ENCODE measurements around the gene DNAH1. TPM values are rescaled to one million over a fixed set of nuclear protein-coding genes. Genes with fewer than 3 reads are reported as not detected.

DNAH1 gene
- total RNA-seq, 1 experiment from 2014 or later = 0.48 TPM

DNA sequence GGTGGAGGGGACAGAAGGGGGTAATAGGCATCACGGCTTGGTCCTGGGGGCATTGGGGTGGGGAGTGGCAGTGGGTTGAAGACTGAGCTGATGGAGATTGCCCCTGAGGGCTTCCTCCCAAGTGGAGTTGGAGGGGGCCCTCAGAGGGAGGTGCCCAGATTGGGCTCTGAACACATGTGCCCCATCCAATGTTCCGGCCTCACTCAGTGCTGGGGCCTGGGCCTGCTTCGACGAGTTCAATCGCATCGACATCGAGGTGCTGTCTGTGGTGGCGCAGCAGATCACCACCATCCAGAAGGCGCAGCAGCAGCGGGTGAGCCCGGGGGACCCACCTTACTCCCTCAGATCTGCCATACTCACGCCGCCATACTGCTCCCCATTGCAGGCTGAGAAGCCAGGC is 45.3 kb downstream of the DNAH1 start:
- Histone ChIP-seq H3K4me3 (ENCODE audit: insufficient read depth, low read depth, low read length) (no peak overlapping the region), H3K36me3 (replicated peaks; ENCODE audit: control insufficient read depth, insufficient read depth, low read length) (no peaks in the 10 kb centered on the region), H3K27me3 (ENCODE audit: control insufficient read depth, insufficient read depth, low read length) (no peaks in the 10 kb centered on the region)
- no peak for DNase-seq

DNA sequence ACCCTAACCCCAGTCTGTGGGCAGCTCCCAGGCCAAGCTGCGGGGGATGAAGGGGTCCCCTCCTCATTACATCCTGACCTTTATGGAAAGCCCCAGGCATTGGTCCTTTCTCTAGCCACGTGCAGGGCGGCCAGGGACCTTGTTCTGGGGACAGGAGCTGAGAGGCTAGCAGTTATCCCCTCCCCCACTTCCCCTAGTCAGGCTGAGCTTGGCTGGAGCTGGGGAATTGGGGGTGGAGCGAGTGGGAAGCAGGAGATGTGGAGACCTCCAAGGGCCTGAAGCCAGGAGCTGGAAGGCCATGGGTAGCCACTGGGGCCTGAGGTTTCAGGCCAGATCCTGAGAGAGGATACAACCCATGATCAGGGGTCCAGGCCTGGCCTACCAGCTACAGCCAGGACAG is 45.8 kb downstream of the DNAH1 start:
- Histone ChIP-seq H3K27me3 (ENCODE audit: control insufficient read depth, insufficient read depth, low read length) (no peaks in the 10 kb centered on the region), H3K4me3 (ENCODE audit: insufficient read depth, low read depth, low read length) (no peak overlapping the region)

DNA sequence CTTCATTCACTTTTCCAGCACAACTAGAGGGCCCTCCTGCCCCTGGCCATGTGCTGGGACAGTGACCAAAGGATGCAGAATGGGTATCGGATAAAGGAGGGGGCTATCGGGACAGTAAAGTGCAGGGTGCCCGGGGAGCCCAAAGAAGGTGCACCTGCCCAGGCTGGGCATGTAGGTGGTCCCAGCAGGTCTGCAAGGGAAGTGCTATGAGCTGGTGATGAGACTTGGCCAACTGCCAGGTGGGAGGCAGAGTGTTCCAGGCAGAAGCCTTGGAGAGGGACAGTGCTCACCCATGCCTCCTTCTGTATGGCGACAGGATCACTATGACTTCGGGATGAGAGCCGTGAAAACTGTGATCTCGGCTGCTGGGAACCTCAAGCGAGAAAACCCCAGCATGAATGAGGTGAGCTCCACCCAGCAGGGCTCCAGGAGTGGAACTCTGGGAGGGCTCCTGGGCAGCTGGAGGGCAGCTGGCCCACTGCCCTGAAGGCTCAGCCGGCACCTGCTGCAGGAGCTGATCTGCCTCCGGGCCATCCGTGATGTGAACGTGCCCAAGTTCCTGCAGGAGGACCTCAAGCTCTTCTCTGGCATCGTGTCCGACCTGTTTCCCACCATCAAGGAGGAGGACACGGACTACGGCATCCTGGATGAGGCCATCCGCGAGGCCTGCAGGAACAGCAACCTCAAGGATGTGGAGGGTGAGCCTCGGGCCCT is 48.4 kb downstream of the DNAH1 start:
- Histone ChIP-seq H3K4me3 (ENCODE audit: insufficient read depth, low read depth, low read length) (no peak overlapping the region), H3K27me3 (ENCODE audit: control insufficient read depth, insufficient read depth, low read length) (no peaks in the 10 kb centered on the region)
- no peak for DNase-seq

More for the DNA sequence above, 45.8 kb downstream of the DNAH1 start:
- H3K36me3 ChIP-seq (replicated peaks; ENCODE audit: control insufficient read depth, insufficient read depth, low read length) = no peaks in the 10 kb centered on the region
- DNase-seq = no peak

DNA sequence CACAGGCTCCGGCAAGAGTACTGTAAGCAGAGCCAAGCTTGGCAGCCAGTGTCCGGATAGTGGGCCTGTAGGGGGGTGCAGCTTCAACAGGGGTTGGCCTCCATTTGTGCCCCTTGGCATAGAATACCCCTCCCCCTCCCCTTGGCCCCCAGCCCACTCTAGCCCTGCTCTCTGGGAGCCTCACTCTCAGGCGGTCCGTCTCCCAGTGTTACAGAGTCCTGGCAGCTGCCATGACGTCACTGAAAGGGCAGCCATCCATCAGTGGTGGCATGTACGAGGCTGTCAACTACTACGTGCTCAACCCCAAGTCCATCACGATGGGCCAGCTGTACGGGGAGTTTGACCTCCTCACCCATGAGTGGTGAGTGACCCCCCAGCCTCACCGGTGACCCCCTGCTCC is 50.4 kb downstream of the DNAH1 start:
- H3K4me3 ChIP-seq (ENCODE audit: insufficient read depth, low read depth, low read length) = no peak overlapping the region
- H3K36me3 ChIP-seq (replicated peaks; ENCODE audit: control insufficient read depth, insufficient read depth, low read length) = no peaks in the 10 kb centered on the region
- no peak for DNase-seq
- no peaks in the 10 kb centered on the region for H3K27me3 ChIP-seq (ENCODE audit: control insufficient read depth, insufficient read depth, low read length)

More for the DNA sequence above, 48.4 kb downstream of the DNAH1 start:
- H3K36me3 ChIP-seq (replicated peaks; ENCODE audit: control insufficient read depth, insufficient read depth, low read length) = no peaks in the 10 kb centered on the region

DNA sequence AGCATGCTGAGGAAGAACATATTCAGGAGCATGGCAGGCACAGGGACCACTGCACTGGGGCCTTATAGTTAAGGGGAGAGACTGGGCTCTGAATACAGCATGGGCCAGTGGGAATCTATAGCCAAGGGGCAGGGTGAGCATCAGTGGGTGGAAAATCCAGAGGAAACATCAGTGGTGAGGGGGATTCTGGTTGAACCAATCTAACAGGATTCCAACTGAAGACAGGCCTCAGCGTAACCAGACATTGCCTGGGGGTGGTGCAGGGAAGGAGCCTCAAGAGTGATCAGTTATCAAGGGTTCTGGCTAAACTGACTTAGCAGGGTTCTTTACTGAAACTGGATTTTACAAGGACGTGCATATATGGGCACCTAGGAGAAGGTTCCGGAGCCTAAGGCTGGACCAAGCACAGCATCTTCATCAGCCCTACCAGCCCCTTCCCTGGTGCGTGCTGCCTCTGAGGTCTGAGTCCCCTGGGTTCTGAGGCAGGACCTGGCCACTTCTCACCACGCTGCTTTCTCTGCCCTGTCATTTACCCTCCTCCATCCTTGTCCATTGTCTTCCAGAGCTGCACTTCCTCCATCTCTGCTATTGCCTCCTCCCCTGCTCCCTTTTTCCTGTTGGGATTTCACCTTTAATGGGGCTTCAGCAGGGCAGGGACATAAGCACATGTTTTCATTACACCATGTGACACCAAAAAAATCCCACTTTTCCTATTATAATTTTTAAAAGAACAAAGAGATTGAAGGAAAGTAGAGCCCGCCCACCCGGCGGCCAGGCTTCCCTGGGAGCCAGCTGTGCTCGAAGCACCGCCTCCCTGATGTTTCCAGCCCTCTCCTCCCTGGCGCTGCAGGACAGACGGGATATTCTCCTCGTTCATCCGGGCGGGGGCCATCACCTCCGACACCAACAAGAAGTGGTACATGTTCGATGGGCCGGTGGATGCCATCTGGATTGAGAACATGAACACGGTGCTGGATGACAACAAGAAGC is 52.1 kb downstream of the DNAH1 start:
- H3K36me3 ChIP-seq (replicated peaks; ENCODE audit: control insufficient read depth, insufficient read depth, low read length) = no peaks in the 10 kb centered on the region
- DNase-seq = peak; percentile 87
- H3K27me3 ChIP-seq (ENCODE audit: control insufficient read depth, insufficient read depth, low read length) = no peaks in the 10 kb centered on the region; the same call in 1 of the 2 replicates
- H3K4me3 ChIP-seq (ENCODE audit: insufficient read depth, low read depth, low read length) = no peak overlapping the region

DNA sequence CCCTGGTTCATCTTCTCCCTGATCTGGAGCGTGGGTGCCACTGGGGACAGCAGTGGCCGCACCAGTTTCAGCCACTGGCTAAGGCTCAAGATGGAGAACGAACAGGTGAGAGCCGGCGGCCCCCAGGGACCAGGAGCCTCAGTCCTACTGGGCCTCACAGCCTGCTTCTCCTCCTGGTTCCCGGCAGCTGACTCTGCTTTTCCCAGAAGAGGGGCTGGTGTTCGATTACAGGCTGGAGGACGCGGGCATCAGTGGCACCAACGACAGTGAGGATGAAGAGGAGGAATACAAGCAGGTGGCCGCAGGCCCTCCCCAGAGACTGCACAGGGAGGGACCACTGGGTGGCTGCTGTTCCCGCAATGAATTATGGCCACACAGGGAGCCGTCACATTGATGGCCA is 54.4 kb downstream of the DNAH1 start:
- H3K36me3 ChIP-seq (replicated peaks; ENCODE audit: control insufficient read depth, insufficient read depth, low read length) = no peaks in the 10 kb centered on the region
- DNase-seq = no peak
- H3K4me3 ChIP-seq (ENCODE audit: insufficient read depth, low read depth, low read length) = no peak overlapping the region
- H3K27me3 ChIP-seq (ENCODE audit: control insufficient read depth, insufficient read depth, low read length) = no peaks in the 10 kb centered on the region; the same call in 1 of the 2 replicates

DNA sequence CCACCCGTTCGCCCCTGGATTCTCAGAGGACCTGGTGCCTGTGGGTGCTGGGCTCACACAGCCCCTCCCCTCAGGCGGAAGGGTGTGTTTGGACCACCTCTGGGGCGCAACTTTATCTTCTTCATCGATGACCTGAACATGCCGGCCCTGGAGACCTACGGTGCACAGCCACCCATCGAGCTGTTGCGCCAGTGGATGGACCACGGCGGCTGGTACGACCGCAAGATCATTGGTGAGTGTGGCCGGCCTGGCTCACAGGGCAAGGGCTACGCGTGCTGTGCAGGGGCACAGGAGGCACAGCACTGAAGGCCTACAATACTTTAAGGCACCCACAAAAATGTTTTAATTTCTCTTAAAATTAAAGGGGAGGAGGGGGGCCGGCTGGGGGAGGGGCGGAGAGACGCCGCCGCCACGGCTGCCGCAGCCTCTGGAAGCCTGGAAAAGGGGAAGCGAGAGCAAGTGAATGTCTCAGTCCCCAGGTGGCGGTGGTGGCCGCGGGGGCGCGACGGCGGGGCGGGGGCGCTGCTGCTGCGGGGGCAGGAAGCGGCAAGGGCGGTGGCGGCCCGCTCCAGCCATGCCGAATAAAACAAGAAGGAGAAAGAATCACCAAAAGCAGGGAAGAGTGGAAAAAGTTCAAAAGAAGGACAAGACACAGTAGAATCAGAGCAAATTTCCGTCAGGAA is 56.8 kb downstream of the DNAH1 start:
- Histone ChIP-seq H3K4me3 (ENCODE audit: insufficient read depth, low read depth, low read length) (no peak overlapping the region), H3K27me3 (ENCODE audit: control insufficient read depth, insufficient read depth, low read length) (no peaks in the 10 kb centered on the region; the same call in 1 of the 2 replicates), H3K36me3 (replicated peaks; ENCODE audit: control insufficient read depth, insufficient read depth, low read length) (no peaks in the 10 kb centered on the region)
- DNase-seq = peak; percentile 92

DNA sequence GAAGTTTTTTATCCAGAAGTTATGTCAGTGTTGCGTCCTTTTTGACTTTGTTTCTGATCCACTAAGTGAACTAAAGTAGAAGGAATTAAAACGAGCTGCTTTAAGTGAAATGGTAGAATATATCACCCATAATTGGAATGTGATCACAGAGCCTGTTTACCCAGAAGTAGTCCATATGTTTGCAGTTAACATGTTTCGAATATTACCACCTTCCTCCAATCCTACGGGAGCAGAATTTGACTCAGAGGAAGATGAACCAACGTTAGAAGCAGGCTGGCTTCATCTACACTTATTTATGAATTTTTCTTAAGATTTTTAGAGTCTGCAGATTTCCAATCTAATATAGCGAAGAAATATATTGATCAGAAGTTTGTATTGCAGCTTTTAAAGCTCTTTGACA is 57.6 kb downstream of the DNAH1 start:
- Histone ChIP-seq H3K4me3 (ENCODE audit: insufficient read depth, low read depth, low read length) (no peak overlapping the region), H3K36me3 (replicated peaks; ENCODE audit: control insufficient read depth, insufficient read depth, low read length) (no peaks in the 10 kb centered on the region), H3K27me3 (ENCODE audit: control insufficient read depth, insufficient read depth, low read length) (no peaks in the 10 kb centered on the region; the same call in 1 of the 2 replicates)
- DNase-seq = no peak

DNA sequence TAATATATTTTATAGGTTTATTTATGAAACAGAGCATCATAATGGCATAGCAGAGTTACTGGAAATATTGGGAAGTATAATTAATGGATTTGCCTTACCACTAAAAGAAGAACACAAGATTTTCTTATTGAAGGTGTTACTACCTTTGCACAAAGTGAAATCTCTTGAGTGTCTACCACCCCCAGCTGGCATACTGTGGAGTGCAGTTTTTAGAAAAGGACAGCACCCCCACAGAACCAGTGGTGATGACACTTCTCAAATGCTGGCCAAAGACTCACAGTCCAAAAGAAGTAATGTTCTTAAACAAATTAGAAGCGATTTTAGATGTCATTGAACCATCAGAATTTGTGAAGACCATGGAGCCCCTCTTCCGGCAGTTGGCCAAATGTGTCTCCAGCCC is 58.1 kb downstream of the DNAH1 start:
- DNase-seq = no peak
- H3K36me3 ChIP-seq (replicated peaks; ENCODE audit: control insufficient read depth, insufficient read depth, low read length) = no peaks in the 10 kb centered on the region
- H3K27me3 ChIP-seq (ENCODE audit: control insufficient read depth, insufficient read depth, low read length) = no peaks in the 10 kb centered on the region; the same call in 1 of the 2 replicates
- no peak overlapping the region for H3K4me3 ChIP-seq (ENCODE audit: insufficient read depth, low read depth, low read length)

DNA sequence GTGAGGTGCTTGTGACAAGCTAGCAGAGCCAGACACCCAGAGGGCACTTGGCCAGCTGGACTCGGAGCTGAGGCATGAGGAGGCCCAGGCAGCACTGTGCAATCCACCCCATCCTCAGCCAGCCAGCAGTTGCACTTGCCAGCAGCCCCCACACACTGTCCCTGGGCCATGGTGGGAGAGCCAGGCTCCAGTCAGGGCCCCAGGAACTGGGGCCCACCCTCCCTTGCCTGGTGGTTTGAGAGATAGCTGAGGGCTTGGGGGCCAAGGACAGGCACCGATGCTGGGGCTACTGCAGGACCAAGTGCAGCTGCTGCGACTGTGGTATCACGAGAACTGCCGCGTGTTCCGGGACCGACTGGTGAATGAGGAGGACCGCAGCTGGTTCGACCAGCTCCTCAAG is 63.5 kb downstream of the DNAH1 start:
- no peaks in the 10 kb centered on the region for H3K27me3 ChIP-seq (ENCODE audit: control insufficient read depth, insufficient read depth, low read length)
- H3K4me3 ChIP-seq (ENCODE audit: insufficient read depth, low read depth, low read length) = no peak overlapping the region
- DNase-seq = no peak
- H3K36me3 ChIP-seq (replicated peaks; ENCODE audit: control insufficient read depth, insufficient read depth, low read length) = no peaks in the 10 kb centered on the region

DNA sequence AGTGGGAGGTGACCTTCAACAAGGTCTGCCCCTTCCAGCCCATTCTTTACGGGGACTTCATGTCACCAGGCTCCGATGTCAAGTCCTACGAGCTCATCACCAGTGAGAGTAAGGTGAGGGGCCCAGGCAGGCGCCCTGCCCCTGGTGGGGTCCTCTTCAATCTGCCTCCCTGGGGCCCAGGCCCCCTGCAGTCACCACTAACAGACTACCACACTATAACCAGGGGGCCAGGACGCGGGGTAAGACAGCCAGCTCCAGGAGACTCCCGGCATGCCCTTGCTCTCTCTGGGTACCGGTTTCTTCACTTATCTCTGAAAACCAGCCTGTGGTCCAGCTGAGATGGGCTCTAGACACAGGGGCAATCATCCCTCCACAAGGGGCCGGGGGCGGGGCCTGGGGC is 63.9 kb downstream of the DNAH1 start:
- DNase-seq = no peak
- Histone ChIP-seq H3K27me3 (ENCODE audit: control insufficient read depth, insufficient read depth, low read length) (no peaks in the 10 kb centered on the region), H3K36me3 (replicated peaks; ENCODE audit: control insufficient read depth, insufficient read depth, low read length) (no peaks in the 10 kb centered on the region), H3K4me3 (ENCODE audit: insufficient read depth, low read depth, low read length) (no peak overlapping the region)

DNA sequence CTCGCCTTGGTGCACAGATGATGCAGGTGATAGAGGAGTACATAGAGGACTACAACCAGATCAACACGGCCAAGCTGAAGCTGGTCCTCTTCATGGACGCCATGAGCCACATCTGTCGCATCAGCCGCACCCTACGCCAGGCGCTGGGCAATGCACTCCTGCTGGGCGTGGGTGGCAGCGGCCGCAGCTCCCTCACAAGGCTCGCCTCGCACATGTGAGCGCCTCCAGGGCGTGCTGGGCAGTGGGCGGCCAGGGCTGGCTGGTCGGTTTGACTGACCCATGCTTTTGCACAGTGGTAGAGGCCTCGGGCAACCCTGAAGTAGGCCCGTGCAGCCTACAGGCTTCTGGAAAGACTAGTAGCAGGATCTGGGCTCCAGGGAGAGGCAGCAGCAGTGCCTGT is 65.5 kb downstream of the DNAH1 start:
- H3K4me3 ChIP-seq (ENCODE audit: insufficient read depth, low read depth, low read length) = no peak overlapping the region
- no peaks in the 10 kb centered on the region for H3K27me3 ChIP-seq (ENCODE audit: control insufficient read depth, insufficient read depth, low read length)
- DNase-seq = no peak
- no peaks in the 10 kb centered on the region for H3K36me3 ChIP-seq (replicated peaks; ENCODE audit: control insufficient read depth, insufficient read depth, low read length)

DNA sequence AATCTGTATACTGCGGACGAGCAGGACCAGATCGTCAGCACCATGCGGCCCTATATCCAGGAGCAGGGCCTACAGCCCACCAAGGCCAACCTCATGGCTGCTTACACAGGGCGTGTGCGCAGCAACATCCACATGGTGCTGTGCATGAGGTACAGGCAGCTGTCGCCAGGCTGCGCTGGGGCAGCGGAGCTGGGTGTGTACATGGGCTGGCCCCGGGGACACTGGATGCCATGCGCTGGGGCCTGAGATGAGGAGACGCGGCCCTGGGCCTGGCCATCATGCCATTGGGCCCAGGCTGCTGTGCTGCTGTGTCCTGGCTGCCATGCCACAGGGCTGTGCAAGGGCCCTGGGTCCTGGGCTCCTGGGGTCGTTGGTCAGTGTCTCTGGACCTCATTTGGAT is 67.3 kb downstream of the DNAH1 start:
- no peak for DNase-seq
- Histone ChIP-seq H3K4me3 (ENCODE audit: insufficient read depth, low read depth, low read length) (no peak overlapping the region), H3K36me3 (replicated peaks; ENCODE audit: control insufficient read depth, insufficient read depth, low read length) (no peaks in the 10 kb centered on the region), H3K27me3 (ENCODE audit: control insufficient read depth, insufficient read depth, low read length) (no peaks in the 10 kb centered on the region)

DNA sequence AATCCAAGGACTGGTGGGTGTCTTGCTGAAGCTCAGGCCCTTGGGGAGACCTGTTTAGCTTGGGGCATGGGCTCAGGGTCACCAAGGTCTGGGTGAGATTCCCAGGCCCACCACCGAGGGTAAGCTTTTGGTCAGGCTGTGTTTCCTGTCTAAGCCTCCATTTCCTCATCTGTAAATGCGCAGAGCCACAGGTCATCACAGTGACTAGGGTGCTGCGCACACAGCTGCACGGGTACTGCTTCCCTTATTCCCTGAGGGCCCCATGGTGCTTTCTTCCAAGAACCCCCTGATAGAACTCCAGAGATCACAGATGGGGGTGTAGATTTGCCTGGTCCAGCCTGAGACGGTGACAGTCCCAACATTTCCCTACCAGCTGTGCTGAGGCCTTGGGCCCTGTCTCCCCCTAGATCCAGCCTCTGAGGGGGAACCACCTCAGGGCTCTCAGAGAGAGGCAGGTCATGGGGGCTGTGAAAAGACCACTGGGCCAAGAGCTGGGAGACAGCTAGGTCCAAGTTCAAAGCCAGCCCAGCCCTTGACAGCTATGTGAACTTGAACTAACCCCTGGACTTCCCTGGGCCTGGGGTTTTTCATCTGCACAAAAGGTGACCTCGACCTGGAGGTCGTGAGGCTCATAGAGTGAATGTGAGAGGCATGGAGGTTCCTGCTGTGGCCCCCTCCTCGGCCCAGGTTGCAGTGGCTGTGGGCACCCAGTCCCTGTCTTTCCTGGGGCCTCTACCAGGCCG is 68.1 kb downstream of the DNAH1 start:
- no peak for DNase-seq
- Histone ChIP-seq H3K36me3 (replicated peaks; ENCODE audit: control insufficient read depth, insufficient read depth, low read length) (no peaks in the 10 kb centered on the region), H3K4me3 (ENCODE audit: insufficient read depth, low read depth, low read length) (no peak overlapping the region), H3K27me3 (ENCODE audit: control insufficient read depth, insufficient read depth, low read length) (no peaks in the 10 kb centered on the region)
